Measurements from ENCODE around the gene SLC29A1.

SLC29A1 gene

GRCh38 chr6:44201638-44202303 lies 21.6 kb upstream of the SLC29A1 start:
- no peak for TF ChIP-seq CTCF (IDR thresholded peaks at IDR 0.05; ENCODE audit: insufficient read depth, low read length, missing control alignments)
- no peak overlapping the region for H3K4me3 ChIP-seq (ENCODE audit: low read depth, low read length)
- ChIA-PET POLR2A (interaction anchor here (1.3 kb wide), 1 partner anchor 45 kb away, joined by 3 read pairs; the partner anchor contains the start of gene HSP90AB1), CTCF (interaction anchor here (3.1 kb wide), 1 partner anchor 29 kb away, joined by 10 read pairs; no protein-coding TSS in a partner anchor)
- no peak for DNase-seq (ENCODE audit: low read depth, low spot score)

GRCh38 chr6:44202332-44202971 lies 20.9 kb upstream of the SLC29A1 start:
- POLR2A ChIA-PET = no interaction called here
- CTCF ChIA-PET = interaction anchor here (1.4 to 3.1 kb wide), 2 partner anchors 29 to 32 kb away, joined by 5 to 10 read pairs; no protein-coding TSS in a partner anchor
- no peak for DNase-seq (ENCODE audit: low read depth, low spot score)
- no peak overlapping the region for H3K4me3 ChIP-seq (ENCODE audit: low read depth, low read length)
- TF ChIP-seq CTCF (IDR thresholded peaks at IDR 0.05; ENCODE audit: insufficient read depth, low read length, missing control alignments) = no peak

- no peak for TF ChIP-seq CTCF (IDR thresholded peaks at IDR 0.05; ENCODE audit: insufficient read depth, low read length, missing control alignments)
- POLR2A ChIA-PET = no interaction called here
- no peak for DNase-seq (ENCODE audit: low read depth, low spot score)
- CTCF ChIA-PET = interaction anchor here (0.7 to 3.1 kb wide), 4 partner anchors 13 to 34 kb away, joined by 3 to 10 read pairs (median 4); partner anchors contain the start of gene MYMX
- no peak overlapping the region for H3K4me3 ChIP-seq (ENCODE audit: low read depth, low read length)
Observed at GRCh38 chr6:44202972-44203750, 20.2 kb upstream of the SLC29A1 start.

GRCh38 chr6:44203955-44204354 lies 19.4 kb upstream of the SLC29A1 start:
- H3K4me3 ChIP-seq (ENCODE audit: low read depth, low read length) = no peak overlapping the region
- no peak for TF ChIP-seq CTCF (IDR thresholded peaks at IDR 0.05; ENCODE audit: insufficient read depth, low read length, missing control alignments)
- CTCF ChIA-PET = interaction anchor here (1.0 to 1.2 kb wide), 4 partner anchors 11 to 51 kb away, joined by 3 read pairs; no protein-coding TSS in a partner anchor
- DNase-seq (ENCODE audit: low read depth, low spot score) = no peak
- POLR2A ChIA-PET = no interaction called here

- no peak for DNase-seq (ENCODE audit: low read depth, low spot score)
- no peak overlapping the region for H3K4me3 ChIP-seq (ENCODE audit: low read depth, low read length)
- CTCF ChIA-PET = interaction anchor here (0.6 to 2.3 kb wide), 5 partner anchors 7 to 35 kb away, joined by 3 to 12 read pairs (median 5); partner anchors contain the start of gene SLC29A1
- TF ChIP-seq CTCF (IDR thresholded peaks at IDR 0.05; ENCODE audit: insufficient read depth, low read length, missing control alignments) = no peak
- POLR2A ChIA-PET = interaction anchor here (0.5 kb wide), 1 partner anchor 21 kb away, joined by 3 read pairs; no protein-coding TSS in a partner anchor
Observed at GRCh38 chr6:44207966-44208365, 15.4 kb upstream of the SLC29A1 start.
